GM21786 (cell line): ENCODE measurements around the gene GRK3.

Experiments
- ATAC-seq: cut with Tn5 transposase; IDR thresholded peaks from one replicate; pipeline ENCODE4 v1.9.1; 2021; ENCODE audit not compliant: unreplicated experiment

The GRK3 gene

GRCh38 chr22:25722223-25722622 is 157.7 kb downstream of the GRK3 start:
- ATAC-seq: no peak

- no peak for ATAC-seq
Measured at GRCh38 chr22:25722626-25723025, 158.2 kb downstream of the GRK3 start.

- no peak for ATAC-seq
Measured at GRCh38 chr22:25726241-25726640, 161.8 kb downstream of the GRK3 start.

- no peak for ATAC-seq
Measured at GRCh38 chr22:25728071-25728470, 163.6 kb downstream of the GRK3 start.

GRCh38 chr22:25729016-25729995 is 164.8 kb downstream of the GRK3 start:
- ATAC-seq: no peak

GRCh38 chr22:25735650-25736049 is 171.2 kb downstream of the GRK3 start:
- no peak for ATAC-seq

GRCh38 chr22:25736378-25737011 is 172.0 kb downstream of the GRK3 start:
- ATAC-seq: no peak

GRCh38 chr22:25739659-25740344 is 175.3 kb downstream of the GRK3 start:
- ATAC-seq: no peak

- ATAC-seq: no peak
Measured at GRCh38 chr22:25741692-25742626, 177.5 kb downstream of the GRK3 start, which contains the start of gene MYO18B. MYO18B (plus strand) TSS chr22:25742188; CDS start chr22:25761093, 18,905 bp downstream.

GRCh38 chr22:25742918-25743708 is 178.6 kb downstream of the GRK3 start:
- ATAC-seq: no peak

GRCh38 chr22:25744694-25745093 is 180.2 kb downstream of the GRK3 start:
- no peak for ATAC-seq

- ATAC-seq: no peak
Measured at GRCh38 chr22:25745341-25746011, 181.0 kb downstream of the GRK3 start.

GRCh38 chr22:25746012-25746373 is 181.5 kb downstream of the GRK3 start:
- ATAC-seq: no peak

- ATAC-seq: no peak
Measured at GRCh38 chr22:25747245-25747944, 182.9 kb downstream of the GRK3 start.

- ATAC-seq: no peak
Measured at GRCh38 chr22:25748140-25748539, 183.7 kb downstream of the GRK3 start.

- ATAC-seq: no peak
Measured at GRCh38 chr22:25748704-25749103, 184.2 kb downstream of the GRK3 start.

- ATAC-seq: peak; percentile 65
Measured at GRCh38 chr22:25749420-25750169, 185.1 kb downstream of the GRK3 start.
